Epithelial cell of proximal tubule (primary cell): ENCODE data around the gene KRTAP2-4. TPM values are rescaled to one million over a fixed set of nuclear protein-coding genes. Genes with fewer than 3 reads are reported as not detected.
"Not testable (repeated sequence)": the region's sequence is repeated elsewhere in the genome, so short reads cannot be mapped to it uniquely, and the experiment has no call there.

ENCODE experiments used
- DNase-seq: peaks from one replicate; pipeline ENCODE4 v3.0.0-alpha.2; 2011; ENCODE audit warnings: low read depth
- H3K4me3 ChIP-seq: 2 replicates; pipeline ENCODE4 v1.5.1; 2011; ENCODE audit warnings: low read depth, mild to moderate bottlenecking, low read length
- CTCF ChIP-seq: conservative IDR thresholded peaks from 2 replicates; pipeline ENCODE4 v1.5.1; 2012; ENCODE audit warnings: low read depth, mild to moderate bottlenecking, low read length
- total RNA-seq: library from RNA; depleted of rRNA; stranded (reverse); fragments of >200 nt; gene quantifications from 2 replicates; pipeline ENCODE4 v1.2.3, GENCODE V29; 2015

Gene KRTAP2-4
- total RNA-seq, 1 donor from 2014 or later = not detected

GRCh38 chr17:41054025-41054424 is 11.7 kb downstream of the KRTAP2-4 start:
- H3K4me3 ChIP-seq = no peak overlapping the region
- no peak for TF ChIP-seq CTCF
- DNase-seq = no peak

- no peak for DNase-seq
- TF ChIP-seq CTCF = no peak
- H3K4me3 ChIP-seq = no peak overlapping the region
Observed at GRCh38 chr17:41052566-41052965, 13.1 kb downstream of the KRTAP2-4 start.

GRCh38 chr17:41049110-41049509 is 16.6 kb downstream of the KRTAP2-4 start:
- TF ChIP-seq CTCF = no peak
- H3K4me3 ChIP-seq = no peak overlapping the region
- no peak for DNase-seq

GRCh38 chr17:41048441-41048840 is 17.2 kb downstream of the KRTAP2-4 start:
- no peak overlapping the region for H3K4me3 ChIP-seq
- no peak for TF ChIP-seq CTCF
- no peak for DNase-seq

- not testable (repeated sequence) for DNase-seq, H3K4me3 ChIP-seq
Observed at GRCh38 chr17:41046735-41047465, 18.8 kb downstream of the KRTAP2-4 start, which contains the start of gene KRTAP2-1. Gene KRTAP2-1 (minus strand): TSS chr17:41047316. CDS start chr17:41047267, 49 bp downstream.

GRCh38 chr17:41042953-41043352 is 22.7 kb downstream of the KRTAP2-4 start:
- no peak for TF ChIP-seq CTCF
- no peak overlapping the region for H3K4me3 ChIP-seq
- no peak for DNase-seq

GRCh38 chr17:41040783-41041571 is 24.7 kb downstream of the KRTAP2-4 start, which contains the start of gene KRTAP1-1:
Gene KRTAP1-1 (minus strand): TSS chr17:41041450. CDS start chr17:41041397, 53 bp downstream.
- peak; percentile 14 for TF ChIP-seq CTCF
- not testable (repeated sequence) for H3K4me3 ChIP-seq, DNase-seq
